Germinal center (tissue), 1 donor: ENCODE data around the gene PSMD1.

Experiments used
- DNase-seq: peaks from one replicate; pipeline ENCODE4 v3.0.0; 2012; ENCODE audit warnings: mixed read lengths, low spot score

The PSMD1 gene

GRCh38 chr2:231036131-231036530, 20.5 kb upstream of the PSMD1 start:
- DNase-seq, result no peak

- DNase-seq, result no peak
These were observed 20.0 kb upstream of the PSMD1 start for GRCh38 chr2:231036578-231037106.

- peak; percentile 22 for DNase-seq
These were observed 19.4 kb upstream of the PSMD1 start, which contains the start of gene C2orf72 for GRCh38 chr2:231037202-231037730. C2orf72 (plus strand) TSS chr2:231037523; CDS start chr2:231037566, 43 bp downstream.

DNA sequence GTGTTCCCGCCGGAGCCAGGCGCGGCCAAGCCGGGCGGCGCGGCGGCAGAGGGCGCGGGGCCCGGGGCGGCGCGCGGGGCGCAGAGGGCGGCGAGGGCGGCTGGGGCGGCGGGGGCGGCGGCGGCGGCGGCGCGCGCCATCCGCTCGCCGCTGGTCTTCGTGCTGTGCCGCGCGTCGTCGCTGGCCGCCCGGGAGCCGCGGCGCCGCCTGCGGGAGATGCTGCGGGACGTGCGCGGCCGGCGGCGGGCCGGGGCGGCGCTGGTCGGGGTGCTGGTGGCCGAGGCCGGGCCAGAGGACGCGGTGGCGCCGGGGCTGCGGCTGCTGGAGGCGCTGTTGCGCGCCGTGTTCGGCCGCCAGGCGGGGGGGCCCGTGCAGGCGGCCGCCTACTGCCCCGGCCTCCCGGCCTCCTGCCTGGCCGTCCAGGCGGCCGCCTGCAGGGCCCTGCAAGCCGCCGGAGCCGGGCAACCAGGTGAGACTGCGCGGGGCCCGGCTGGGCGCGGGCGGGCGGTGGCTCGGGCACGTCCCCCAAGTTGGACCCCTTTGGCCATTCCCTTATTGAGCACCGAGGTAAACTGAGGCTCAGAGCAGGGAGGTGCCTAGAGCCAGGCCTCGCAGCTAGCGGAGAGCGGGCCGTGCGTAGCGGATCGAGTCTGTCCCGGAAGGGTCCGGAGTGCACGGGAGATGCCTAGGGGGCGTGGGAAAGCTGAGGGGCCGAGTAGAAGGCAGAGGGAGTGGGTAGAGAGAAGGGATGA, 18.8 kb upstream of the PSMD1 start:
- DNase-seq, result peak; percentile 33

DNA sequence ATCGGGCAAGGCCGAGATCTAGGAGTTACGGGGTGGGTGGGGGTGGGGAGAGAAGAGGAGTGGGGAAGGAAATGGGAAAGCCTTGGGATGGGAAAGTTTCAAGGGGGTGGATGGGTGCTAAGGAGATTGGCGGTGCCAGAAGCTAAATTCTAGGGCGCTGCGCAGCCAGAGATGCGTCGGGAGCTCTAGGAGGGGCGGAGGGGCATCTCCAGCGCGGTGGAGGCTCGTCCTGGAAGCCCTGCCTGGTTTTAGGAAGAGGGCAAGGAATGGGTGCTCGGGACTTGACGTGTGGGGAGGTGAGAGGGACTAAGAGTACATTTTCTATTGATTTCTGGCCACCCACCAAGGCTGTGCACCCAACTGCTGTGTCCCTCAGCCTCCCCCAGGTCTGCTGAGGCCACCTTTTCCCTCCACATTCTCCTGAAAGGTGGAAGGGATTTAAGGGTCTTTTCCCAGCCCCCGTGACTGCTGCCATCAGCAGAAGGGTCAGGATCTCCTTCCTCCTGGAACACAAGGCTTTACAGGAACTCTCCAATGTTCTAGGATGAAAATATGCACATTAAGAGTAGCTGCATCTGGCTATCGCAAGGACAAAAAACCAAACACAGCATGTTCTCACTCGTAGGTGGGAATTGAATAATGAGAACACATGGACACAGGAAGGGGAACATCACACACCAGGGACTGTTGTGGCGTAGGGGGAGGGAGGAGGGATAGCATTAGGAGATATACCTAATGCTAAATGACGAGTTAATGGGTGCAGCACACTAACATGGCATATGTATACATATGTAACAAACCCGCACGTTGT, 18.0 kb upstream of the PSMD1 start:
- DNase-seq, result no peak

DNA sequence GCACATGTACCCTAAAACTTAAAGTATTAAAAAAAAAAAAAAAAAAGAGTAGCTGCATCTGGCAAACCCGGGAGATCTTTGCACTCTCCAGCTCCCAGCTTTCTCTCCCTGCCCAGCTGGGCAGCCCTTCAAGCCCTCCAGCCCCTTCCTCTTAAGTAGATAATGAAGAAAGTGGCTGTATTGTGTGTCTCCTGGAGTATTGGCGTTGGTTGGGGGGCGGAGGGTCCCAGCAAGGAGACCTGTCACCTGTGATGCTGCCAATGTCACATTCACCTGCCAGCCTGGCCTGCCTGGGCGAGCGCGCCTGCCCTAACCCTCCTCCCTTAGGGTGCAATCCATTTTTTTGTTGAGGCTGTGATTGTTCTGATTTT, 17.4 kb upstream of the PSMD1 start:
- DNase-seq, result no peak

- DNase-seq, result no peak
These were observed 16.8 kb upstream of the PSMD1 start for GRCh38 chr2:231039821-231040364.

DNA sequence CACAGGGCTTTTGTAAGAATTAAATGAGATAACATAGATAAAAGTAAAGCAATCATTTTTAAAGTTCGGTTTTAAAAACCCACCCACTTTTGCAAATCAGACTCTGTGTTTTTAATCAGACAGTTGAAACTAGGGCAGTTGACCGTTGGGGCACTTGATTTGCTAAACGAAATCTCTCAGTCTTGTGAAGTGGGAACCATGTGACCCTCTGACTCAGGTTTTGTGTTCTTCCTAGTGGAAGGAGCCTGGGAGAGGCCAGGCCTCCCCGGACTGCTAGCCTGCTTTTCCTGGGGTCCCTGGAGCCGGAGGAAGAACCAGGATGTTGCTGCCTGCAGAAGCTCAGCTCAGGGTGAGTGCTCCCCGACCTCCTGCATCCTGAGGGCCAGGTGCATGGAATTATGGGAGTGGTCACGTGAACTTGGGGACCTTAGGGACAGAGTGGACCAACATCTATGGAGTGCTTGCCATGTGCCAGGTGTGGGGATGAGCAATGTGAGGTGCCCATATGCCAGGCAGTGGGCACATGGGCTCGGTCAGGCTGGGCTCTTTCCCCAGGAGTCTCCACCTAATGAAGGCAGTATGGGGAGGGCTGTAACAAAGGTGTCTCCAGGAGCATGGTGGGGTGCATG, 15.5 kb upstream of the PSMD1 start:
- no peak for DNase-seq

- DNase-seq, result no peak
These were observed 12.9 kb upstream of the PSMD1 start for GRCh38 chr2:231043796-231044195.

- no peak for DNase-seq
These were observed 9.8 kb upstream of the PSMD1 start for GRCh38 chr2:231046916-231047273.

- DNase-seq, result no peak
These were observed 9.3 kb upstream of the PSMD1 start for GRCh38 chr2:231047274-231047922.

GRCh38 chr2:231047923-231048915, 8.4 kb upstream of the PSMD1 start:
- no peak for DNase-seq

- no peak for DNase-seq
These were observed 7.2 kb upstream of the PSMD1 start for GRCh38 chr2:231049286-231050017.

GRCh38 chr2:231050018-231050901, 6.4 kb upstream of the PSMD1 start:
- no peak for DNase-seq

DNA sequence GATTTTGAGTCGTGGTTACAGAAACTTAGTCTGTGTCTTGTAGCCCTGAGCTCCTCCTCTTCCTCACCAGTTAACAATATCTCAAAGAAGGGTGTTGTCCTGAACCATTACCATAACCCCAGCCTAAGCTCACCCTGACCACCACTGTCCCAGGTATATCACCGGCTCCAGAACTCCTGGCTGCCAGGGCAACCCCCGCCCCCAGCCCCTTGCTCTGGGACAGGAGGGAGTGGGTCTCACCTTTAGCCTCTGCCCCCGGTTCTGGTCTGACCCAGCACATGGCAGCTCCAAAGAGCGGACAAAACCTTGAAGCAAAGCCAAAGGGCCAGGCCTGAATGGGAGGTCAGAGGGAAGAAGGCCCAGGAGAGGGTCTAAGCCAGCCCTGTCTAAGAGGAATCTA, 5.6 kb upstream of the PSMD1 start:
- no peak for DNase-seq

DNA sequence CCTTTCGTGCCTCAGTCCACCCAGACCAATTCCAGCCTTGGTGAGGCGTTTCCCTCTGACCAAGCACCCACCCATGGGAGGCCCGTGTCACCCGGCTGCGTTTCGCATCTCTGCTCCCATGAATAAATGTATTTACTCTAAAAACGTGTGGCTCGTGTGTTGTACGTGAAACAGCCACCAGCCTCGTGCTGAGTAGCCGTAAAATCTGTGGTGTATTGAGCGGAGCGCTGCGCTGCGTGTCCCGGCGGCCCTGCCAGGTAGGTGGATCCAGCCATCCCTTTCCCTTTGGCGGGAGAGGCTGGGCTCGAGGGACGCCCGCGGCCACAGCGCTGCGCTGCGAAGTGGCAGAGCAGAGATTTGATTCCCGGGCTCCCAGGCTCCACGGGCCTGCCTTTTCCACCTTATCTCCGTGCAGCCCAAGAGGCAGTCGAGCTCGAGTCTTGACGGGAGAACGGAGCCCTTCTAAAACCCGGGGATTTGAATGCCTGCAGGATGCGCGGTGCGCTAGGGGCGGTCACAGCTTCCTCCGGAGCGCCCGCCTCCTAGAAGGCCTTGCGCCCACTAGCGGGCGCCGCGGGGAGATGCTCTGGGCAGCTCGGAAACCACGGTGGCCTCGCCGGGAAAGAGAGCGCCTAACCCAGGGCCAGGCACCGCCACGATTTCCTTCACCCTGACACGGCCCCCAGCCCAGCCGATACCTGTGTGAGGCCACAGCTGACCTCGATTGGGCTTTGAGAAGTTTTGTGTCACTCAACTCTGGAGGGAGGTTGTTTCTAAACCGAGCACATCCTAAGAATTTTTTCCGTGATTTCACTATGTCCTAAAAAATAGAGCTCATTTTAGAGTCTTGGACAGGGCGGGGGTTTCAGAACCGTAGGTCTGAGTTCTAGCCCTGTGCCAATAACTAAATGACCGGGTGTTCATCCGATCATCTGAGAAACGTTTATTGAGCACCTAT, 3.9 kb upstream of the PSMD1 start:
- peak; percentile 82 for DNase-seq

- no peak for DNase-seq
These were observed 2.8 kb upstream of the PSMD1 start for GRCh38 chr2:231053846-231054245.
